H1 (cell line): ENCODE data around the gene GPC1. TPM values are rescaled to one million over a fixed set of nuclear protein-coding genes. Genes with fewer than 3 reads are reported as not detected.

Experiments used
- CTCF ChIA-PET: fragments of 300-600 bp; sonication (Branson Sonifier 250); formaldehyde crosslinking; loops from one replicate; lab custom pipeline; 2021; ENCODE audit not compliant: partially characterized antibody; lab: Charles Lee
- POLR2A ChIA-PET: fragments of 300-600 bp; sonication (Branson Sonifier 250); formaldehyde crosslinking; loops from one replicate; lab custom pipeline; 2021; ENCODE audit warnings: inconsistent platforms; ENCODE audit not compliant: partially characterized antibody; lab: Charles Lee
- DNase-seq, 2 experiments: peaks; one replicate each; pipeline versions ENCODE4 v3.0.0 to v3.0.0-alpha.2; 2010 to 2022; ENCODE audit warnings: low spot score in 2 of 2, low read depth in 1 of 2, mixed read lengths in 1 of 2
- FAIRE-seq: peaks from 2 replicates; lab custom pipeline; 2011; peaks lifted over from hg19 to GRCh38; lab: Jason Lieb, UNC
- H2AFZ ChIP-seq: 2 replicates; pipeline ENCODE4 v1.8.1; 2012; ENCODE audit warnings: low read length, inconsistent platforms
- H2AK5ac ChIP-seq: 2 replicates; pipeline ENCODE4 v1.6.1; 2013; ENCODE audit warnings: low read depth, low read length
- H2BK120ac ChIP-seq: replicated peaks from 2 replicates; pipeline ENCODE3; 2013; ENCODE audit warnings: low read depth, low read length, inconsistent platforms
- H2BK12ac ChIP-seq: 2 replicates; pipeline ENCODE4 v1.6.1; 2013; ENCODE audit warnings: low read depth, low read length
- H2BK15ac ChIP-seq: 2 replicates; pipeline ENCODE4 v1.6.1; 2013; ENCODE audit warnings: low read length
- H2BK20ac ChIP-seq: 2 replicates; pipeline ENCODE4 v1.6.1; 2013; ENCODE audit warnings: low read length
- H2BK5ac ChIP-seq: 2 replicates; pipeline ENCODE4 v1.6.1; 2013; ENCODE audit warnings: low read depth, low read length
- H3K14ac ChIP-seq: 2 replicates; pipeline ENCODE4 v1.6.1; 2013; ENCODE audit warnings: inconsistent platforms; ENCODE audit not compliant: insufficient read length
- H3K18ac ChIP-seq: 2 replicates; pipeline ENCODE4 v1.6.1; 2013; ENCODE audit warnings: low read length; ENCODE audit errors: extremely low read depth
- H3K23ac ChIP-seq: 2 replicates; pipeline ENCODE4 v1.6.1; 2013; ENCODE audit warnings: inconsistent platforms; ENCODE audit not compliant: insufficient read length
- H3K23me2 ChIP-seq: 2 replicates; pipeline ENCODE4 v1.6.1; 2013; ENCODE audit warnings: low read depth, low read length
- H3K27ac ChIP-seq: 2 replicates; pipeline ENCODE4 v1.6.1; 2011; ENCODE audit warnings: low read depth, low read length, inconsistent platforms
- H3K27me3 ChIP-seq, 4 experiments: replicated peaks in 1 of 4; 1 replicate in 1 of 4; 2 replicates in 3 of 4; pipeline versions ENCODE4 v1.6.1 to v1.8.1; 2011 to 2013; ENCODE audit warnings: low read length in 3 of 4, mild to moderate bottlenecking in 3 of 4, inconsistent platforms in 2 of 4, mixed read lengths in 2 of 4, moderate library complexity in 1 of 4; ENCODE audit not compliant: control insufficient read depth in 3 of 4, insufficient read depth in 3 of 4; ENCODE audit errors: extremely low read depth in 1 of 4
- H3K36me3 ChIP-seq, 4 experiments: 2 replicates each; pipeline versions ENCODE4 v1.6.1 to v1.8.1; 2011 to 2013; ENCODE audit warnings: mild to moderate bottlenecking in 4 of 4, low read length in 3 of 4, moderate library complexity in 2 of 4, control low read depth in 1 of 4, inconsistent platforms in 1 of 4; ENCODE audit not compliant: insufficient read depth in 4 of 4, control insufficient read depth in 2 of 4
- H3K4ac ChIP-seq: replicated peaks from 2 replicates; pipeline ENCODE3; 2013; ENCODE audit warnings: low read length, low read depth, mixed read lengths, inconsistent platforms; ENCODE audit not compliant: insufficient read length
- H3K4me1 ChIP-seq, 4 experiments: replicated peaks in 1 of 4; 1 replicate in 1 of 4; 2 replicates in 3 of 4; pipeline versions ENCODE4 v1.6.1 to v1.8.1; 2011 to 2013; ENCODE audit warnings: low read length in 3 of 4, inconsistent platforms in 2 of 4, mixed read lengths in 1 of 4; ENCODE audit not compliant: insufficient read depth in 4 of 4, control insufficient read depth in 3 of 4
- H3K4me2 ChIP-seq, 2 experiments: 2 replicates each; pipeline versions ENCODE4 v1.6.1 to v1.8.1; 2011 to 2013; ENCODE audit warnings: low read depth in 2 of 2, low read length in 2 of 2, control low read depth in 1 of 2, inconsistent platforms in 1 of 2, mild to moderate bottlenecking in 1 of 2; ENCODE audit not compliant: insufficient read depth in 1 of 2
- H3K4me3 ChIP-seq, 4 experiments: fragments of 200-600, 300-600 bp in 1 of 4; sonication (generic), shearing (Covaris generic), sonication (Bioruptor Twin) in 1 of 4; 2 replicates each; pipeline versions ENCODE4 v1.5.1 to v1.8.1; 2011 to 2016; ENCODE audit warnings: low read length in 4 of 4, low read depth in 3 of 4, control low read depth in 2 of 4, inconsistent platforms in 2 of 4, mild to moderate bottlenecking in 2 of 4, mixed read lengths in 1 of 4, moderate library complexity in 1 of 4; ENCODE audit not compliant: insufficient read depth in 2 of 4; ENCODE audit errors: extremely low read depth in 1 of 4
- H3K56ac ChIP-seq: replicated peaks from 2 replicates; pipeline ENCODE3; 2013; ENCODE audit warnings: low read depth, mild to moderate bottlenecking, mixed read lengths, low read length, inconsistent platforms; ENCODE audit not compliant: insufficient read length
- H3K79me1 ChIP-seq: 2 replicates; pipeline ENCODE4 v1.6.1; 2013; ENCODE audit warnings: low read depth, low read length, control low read depth
- H3K79me2 ChIP-seq, 2 experiments: 2 replicates each; pipeline versions ENCODE4 v1.6.1 to v1.8.1; 2012 to 2013; ENCODE audit warnings: low read length in 2 of 2, mild to moderate bottlenecking in 2 of 2, inconsistent platforms in 1 of 2; ENCODE audit not compliant: insufficient read depth in 2 of 2, control insufficient read depth in 1 of 2
- H3K9ac ChIP-seq, 4 experiments: replicated peaks in 1 of 4; 1 replicate in 1 of 4; 2 replicates in 3 of 4; pipeline versions ENCODE4 v1.6.1 to v1.8.1; 2011 to 2013; ENCODE audit warnings: low read depth in 3 of 4, low read length in 3 of 4, control low read depth in 2 of 4, mild to moderate bottlenecking in 2 of 4, moderate library complexity in 2 of 4, inconsistent platforms in 1 of 4; ENCODE audit errors: extremely low read depth in 1 of 4
- H3K9me3 ChIP-seq, 2 experiments: 2 replicates each; pipeline versions ENCODE4 v1.6.1 to v1.8.1; 2012 to 2013; ENCODE audit warnings: mild to moderate bottlenecking in 2 of 2, moderate library complexity in 2 of 2, control low read depth in 1 of 2, inconsistent platforms in 1 of 2, low read depth in 1 of 2, low read length in 1 of 2, mixed read lengths in 1 of 2; ENCODE audit not compliant: insufficient read depth in 2 of 2
- H4K20me1 ChIP-seq, 2 experiments: replicated peaks in 1 of 2; 2 replicates each; pipeline versions ENCODE3 to v1.8.1; 2011 to 2013; ENCODE audit warnings: inconsistent platforms in 2 of 2, low read length in 2 of 2, mild to moderate bottlenecking in 1 of 2; ENCODE audit not compliant: insufficient read depth in 2 of 2, control insufficient read depth in 1 of 2
- H4K5ac ChIP-seq: 2 replicates; pipeline ENCODE4 v1.6.1; 2013; ENCODE audit warnings: low read length, low read depth, mixed read lengths, inconsistent platforms; ENCODE audit not compliant: insufficient read length
- H4K8ac ChIP-seq: 2 replicates; pipeline ENCODE4 v1.8.0; 2013; ENCODE audit warnings: mild to moderate bottlenecking, moderate library complexity, low read length, inconsistent platforms; ENCODE audit not compliant: insufficient read depth; ENCODE audit errors: extremely low read depth
- H4K91ac ChIP-seq: replicated peaks from 2 replicates; pipeline ENCODE3; 2013; ENCODE audit warnings: low read length, mixed read lengths, inconsistent platforms; ENCODE audit not compliant: insufficient read length
- CHD1 ChIP-seq: IDR thresholded peaks from 2 replicates; pipeline ENCODE4 v1.6.1; 2012; ENCODE audit warnings: low read depth, low read length, improper control_type of control experiment
- E2F6 ChIP-seq: IDR thresholded peaks from 2 replicates; pipeline ENCODE4 v1.6.1; 2012; ENCODE audit warnings: inconsistent platforms
- GTF2F1 ChIP-seq: IDR thresholded peaks from 2 replicates; pipeline ENCODE4 v1.6.1; 2012; ENCODE audit warnings: low read depth, low read length, improper control_type of control experiment, borderline replicate concordance
- KDM1A ChIP-seq: fragments of 200-600, 300-600 bp; sonication (generic); IDR thresholded peaks from 2 replicates; pipeline ENCODE4 v1.7.1; 2016; ENCODE audit warnings: mild to moderate bottlenecking, low read length, borderline replicate concordance
- POLR2A ChIP-seq, 2 experiments: IDR thresholded peaks; 1 replicate in 1 of 2; 2 replicates in 1 of 2; pipeline ENCODE4 v1.6.1; 2011; ENCODE audit warnings: low read depth in 2 of 2, low read length in 2 of 2, mild to moderate bottlenecking in 2 of 2; ENCODE audit errors: control extremely low read depth in 1 of 2
- POLR2AphosphoS5 ChIP-seq: IDR thresholded peaks from 2 replicates; pipeline ENCODE4 v1.6.1; 2011; ENCODE audit warnings: low read depth, low read length
- WGBS, 2 experiments: shearing (Covaris generic) in 1 of 2; methylation state at CpG; one replicate each; pipeline versions ENCODE4 v1.1.6 to v1.1.7; 2013 to 2015; ENCODE audit warnings: low lambda C conversion rate in 2 of 2, mixed read lengths in 2 of 2, inconsistent platforms in 1 of 2, low coverage in 1 of 2, missing lambda C conversion rate in 1 of 2; ENCODE audit not compliant: insufficient replicate concordance in 2 of 2, insufficient coverage in 1 of 2, insufficient read length in 1 of 2; ENCODE audit errors: extremely low coverage in 1 of 2, missing lambda C conversion rate in 1 of 2; 5-methylcytosine and 5-hydroxymethylcytosine counted together
- polyA plus RNA-seq, 7 experiments: library from polyadenylated mRNA; depleted of rRNA in 3 of 7; stranded (reverse) in 5 of 7; unstranded in 2 of 7; fragments of >200 nt in 5 of 7; fragments of 200-250 nt in 2 of 7; gene quantifications; 1 replicate in 5 of 7; 2 replicates in 1 of 7; 4 replicates in 1 of 7; pipeline versions ENCODE4 v1.2.1 to v1.2.3, GENCODE V29; 2011 to 2013; ENCODE audit warnings: missing spikeins in 2 of 7, mixed read lengths in 2 of 7
- total RNA-seq: library from RNA; stranded (reverse); fragmentation: NEBNext Ultra II Directional; extraction: Animal tissue kit (Norgen Biotek cat#: 25700); gene quantifications from 2 replicates; pipeline ENCODE4 v1.2.1, GENCODE V29; 2021

The GPC1 gene
- total and polyA plus RNA-seq, 2 of the 8 experiments (the other 6 are each of a cell fraction or from before 2014, with no cell fraction given) = 21.9 to 28.3 TPM

- no peak overlapping the region for H2BK5ac ChIP-seq
- no peak overlapping the region for H2AFZ ChIP-seq
- FAIRE-seq = no peak
Measured at GRCh38 chr2:240500561-240501423, 65.3 kb downstream of the GPC1 start.

More at GRCh38 chr2:240500561-240501423, 65.3 kb downstream of the GPC1 start:
- H3K36me3 ChIP-seq = no peaks in the 10 kb centered on the region
- no peak overlapping the region for H2AK5ac ChIP-seq
- H3K79me1 ChIP-seq = no peaks in the 10 kb centered on the region
- H3K79me2 ChIP-seq = no peaks in the 10 kb centered on the region
- no peak overlapping the region for H2BK15ac ChIP-seq
- H4K8ac ChIP-seq = no peak overlapping the region
- no peak overlapping the region for H3K23ac ChIP-seq
- peak in 1 of 2 experiments; percentile 31 for DNase-seq
- no peaks in the 10 kb centered on the region for H3K4me1 ChIP-seq
- peaks cover 0 to 3% of the 10 kb centered on the region in 2 experiments for H4K20me1 ChIP-seq
- H3K18ac ChIP-seq = no peak overlapping the region
- H3K27ac ChIP-seq = no peak overlapping the region
- ChIA-PET CTCF (no interaction called here), POLR2A (no interaction called here)
- no peak overlapping the region for H2BK20ac ChIP-seq
- peaks cover 0 to 7% of the 10 kb centered on the region in 2 experiments; a peak in 2 of 4 replicates for H3K9me3 ChIP-seq
- no peak overlapping the region for H3K4ac ChIP-seq
- no peak overlapping the region for H3K9ac ChIP-seq
- H3K27me3 ChIP-seq = 0 out of 7 replicates have a peak, but pooled peaks cover 0 to 3% (median 0%) of the 10 kb centered on the region in 4 experiments
- no peaks in the 10 kb centered on the region for H3K23me2 ChIP-seq
- H3K4me2 ChIP-seq = no peak overlapping the region
- no peak overlapping the region for H3K56ac ChIP-seq
- 92% methylated on average over 24 of the region's 24 CpGs; no CpG with 5 or more reads in 1 of the 2 experiments for WGBS, 2 experiments
- no peak overlapping the region for H4K91ac ChIP-seq
- H2BK12ac ChIP-seq = no peak overlapping the region
- TF ChIP-seq E2F6 = no peak
- no peak for TF ChIP-seq KDM1A
- no peak for TF ChIP-seq POLR2A (IDR thresholded peaks at IDR 0.05; ENCODE audit: control extremely low read depth in 1 of 2, low read depth in 2 of 2, low read length in 2 of 2)
- no peak for TF ChIP-seq GTF2F1
- no peak for TF ChIP-seq POLR2AphosphoS5
- no peak for TF ChIP-seq CHD1
- H3K14ac ChIP-seq = no peak overlapping the region
- no peak overlapping the region for H2BK120ac ChIP-seq
- H4K5ac ChIP-seq = no peak overlapping the region
- no peak overlapping the region for H3K4me3 ChIP-seq
